ENCODE measurements around the gene CAMK4.

- TF ChIP-seq CTCF (IDR thresholded peaks at IDR 0.05) = no peak
- TF ChIP-seq POLR2A (IDR thresholded peaks at IDR 0.05) = no peak
These were observed 230.6 kb downstream of the CAMK4 start for GRCh38 chr5:111454776-111455175.
